Measurements from ENCODE around the gene MED12L. TPM values are rescaled to one million over a fixed set of nuclear protein-coding genes. Genes with fewer than 3 reads are reported as not detected.

The MED12L gene
- total RNA-seq, 1 donor from 2014 or later, result 0.49 TPM

- no peak for ATAC-seq
- intact Hi-C loops (cut with DNase I), result loop anchor here (2.0 kb wide), 1 partner anchor 403 kb away; no protein-coding TSS in a partner anchor
- no peak for DNase-seq (ENCODE audit: missing footprints)
These were observed 352.4 kb downstream of the MED12L start for GRCh38 chr3:151437906-151438305.

GRCh38 chr3:151439652-151440125 lies 354.2 kb downstream of the MED12L start:
- peak; percentile 76 for ATAC-seq
- no peak for DNase-seq (ENCODE audit: missing footprints)
- intact Hi-C loops (cut with DNase I), result loop anchor here (2.0 to 10.0 kb wide), 3 partner anchors 115 to 401 kb away; no protein-coding TSS in a partner anchor

GRCh38 chr3:151440940-151441339 lies 355.5 kb downstream of the MED12L start:
- no peak for ATAC-seq
- intact Hi-C loops (cut with DNase I), result loop anchor here (10.0 kb wide), 2 partner anchors 114 to 214 kb away; no protein-coding TSS in a partner anchor
- DNase-seq (ENCODE audit: missing footprints), result no peak

DNA sequence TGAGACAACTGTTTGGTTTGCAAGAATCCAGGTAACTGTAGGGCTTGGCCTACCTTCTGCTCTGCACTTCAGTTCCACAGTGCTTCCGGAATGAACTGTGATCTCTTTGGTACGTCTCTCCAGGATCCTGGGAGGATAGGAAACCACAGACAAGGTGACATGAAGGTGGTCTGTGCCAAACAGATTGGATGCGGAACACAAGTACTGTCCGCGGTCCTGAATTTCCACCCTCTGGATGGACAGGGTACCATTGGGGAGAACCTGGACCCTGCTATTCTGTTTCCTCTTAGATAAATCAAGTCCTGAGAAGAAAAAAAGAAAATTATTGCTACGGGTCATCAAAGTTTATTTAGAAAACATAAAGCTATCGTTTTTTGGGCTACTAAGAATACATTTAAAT lies 358.1 kb downstream of the MED12L start:
- DNase-seq (ENCODE audit: missing footprints) (no peak), ATAC-seq (no peak)
- intact Hi-C loops (cut with DNase I), result loop anchor here (10.0 kb wide), 2 partner anchors 111 to 211 kb away; no protein-coding TSS in a partner anchor

GRCh38 chr3:151445273-151446001 lies 360.0 kb downstream of the MED12L start:
- no peak for DNase-seq (ENCODE audit: missing footprints)
- intact Hi-C loops (cut with DNase I), result loop anchor here (10.0 kb wide), 2 partner anchors 109 to 209 kb away; no protein-coding TSS in a partner anchor
- ATAC-seq, result peak; percentile 69

DNA sequence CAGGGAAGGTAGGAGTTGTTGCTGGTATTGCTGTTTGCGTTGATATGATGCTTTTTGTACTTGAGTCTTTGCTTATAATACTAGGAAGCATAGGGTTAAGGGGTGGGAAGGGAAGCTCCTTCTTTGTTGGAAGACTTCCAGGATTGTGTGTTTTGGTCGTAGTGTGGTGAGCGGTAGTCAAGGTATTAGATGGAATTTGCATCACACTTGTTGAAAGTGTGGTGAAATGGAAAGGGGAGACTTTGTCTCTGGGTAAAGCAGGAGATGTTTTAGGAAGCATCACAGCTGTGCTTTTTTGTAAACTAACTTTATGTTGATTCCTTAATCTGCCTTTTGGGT lies 360.5 kb downstream of the MED12L start:
- DNase-seq (ENCODE audit: missing footprints) (no peak), ATAC-seq (no peak)
- intact Hi-C loops (cut with DNase I), result loop anchor here (10.0 kb wide), 2 partner anchors 109 to 209 kb away; no protein-coding TSS in a partner anchor

GRCh38 chr3:151452368-151452767 lies 366.9 kb downstream of the MED12L start:
- intact Hi-C loops (cut with DNase I), result no loop called here
- DNase-seq (ENCODE audit: missing footprints), result no peak
- no peak for ATAC-seq

DNA sequence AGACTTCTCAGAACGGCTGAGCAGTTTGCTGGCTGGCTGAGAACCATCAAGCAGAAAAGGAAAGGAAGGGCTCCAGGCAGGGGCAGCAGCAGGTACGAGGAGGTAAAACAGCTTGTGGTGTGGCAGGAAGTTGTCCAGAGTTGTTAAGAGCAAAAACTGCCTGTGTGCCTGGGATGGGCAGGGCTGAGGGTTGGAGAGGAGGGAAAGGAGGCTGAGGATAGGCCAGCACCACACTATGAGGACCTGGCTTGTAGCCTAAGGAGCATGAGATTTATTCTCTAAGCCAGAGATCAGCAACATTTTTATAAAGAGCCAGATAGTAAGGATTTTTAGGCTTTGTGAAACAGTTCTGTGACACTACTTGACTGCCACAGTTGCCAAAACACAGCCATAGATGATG lies 367.4 kb downstream of the MED12L start:
- ATAC-seq (no peak), DNase-seq (ENCODE audit: missing footprints) (no peak)
- intact Hi-C loops (cut with DNase I), result no loop called here

DNA sequence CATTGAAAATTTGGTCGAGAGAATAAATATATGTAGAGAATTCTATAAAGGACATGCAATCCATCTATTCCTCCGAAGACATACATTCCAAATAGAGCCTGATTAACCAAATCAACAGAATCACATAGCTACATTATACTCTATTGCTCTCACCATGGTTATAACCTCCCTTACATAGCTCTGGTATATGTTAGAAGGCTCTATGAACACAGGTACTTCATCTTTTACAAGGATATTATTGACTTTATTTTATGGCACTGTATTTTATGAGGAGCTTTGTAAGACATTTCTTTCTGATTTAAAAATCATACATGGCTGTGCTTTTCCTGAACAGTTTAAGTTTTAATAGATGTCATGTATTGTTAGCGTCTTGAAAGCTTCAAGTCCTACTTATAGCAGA lies 370.6 kb downstream of the MED12L start:
- DNase-seq (ENCODE audit: missing footprints), result no peak
- intact Hi-C loops (cut with DNase I), result no loop called here
- ATAC-seq, result no peak

DNA sequence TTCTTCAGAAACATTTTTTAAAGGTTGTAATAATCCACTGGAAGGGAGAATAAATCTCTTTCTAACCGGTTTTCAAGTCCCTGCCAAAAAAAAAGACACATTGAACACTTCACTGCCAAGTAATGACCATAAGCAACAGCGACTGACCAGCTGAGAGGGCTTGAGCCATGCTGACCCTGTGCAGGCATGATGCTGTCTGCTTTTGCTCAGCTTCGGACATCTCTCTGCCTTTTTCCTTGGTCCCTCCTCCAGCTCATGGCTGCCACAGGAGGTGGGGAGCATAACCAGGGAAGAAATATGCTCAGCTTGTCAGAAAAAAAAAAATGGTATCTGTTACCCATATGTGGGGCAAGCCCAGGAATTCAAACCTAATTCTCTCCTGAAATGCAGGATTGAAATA lies 373.9 kb downstream of the MED12L start:
- intact Hi-C loops (cut with DNase I), result no loop called here
- ATAC-seq, result peak; percentile 80
- DNase-seq (ENCODE audit: missing footprints), result no peak

GRCh38 chr3:151460228-151460627 lies 374.8 kb downstream of the MED12L start:
- DNase-seq (ENCODE audit: missing footprints) (no peak), ATAC-seq (no peak)
- intact Hi-C loops (cut with DNase I), result no loop called here

DNA sequence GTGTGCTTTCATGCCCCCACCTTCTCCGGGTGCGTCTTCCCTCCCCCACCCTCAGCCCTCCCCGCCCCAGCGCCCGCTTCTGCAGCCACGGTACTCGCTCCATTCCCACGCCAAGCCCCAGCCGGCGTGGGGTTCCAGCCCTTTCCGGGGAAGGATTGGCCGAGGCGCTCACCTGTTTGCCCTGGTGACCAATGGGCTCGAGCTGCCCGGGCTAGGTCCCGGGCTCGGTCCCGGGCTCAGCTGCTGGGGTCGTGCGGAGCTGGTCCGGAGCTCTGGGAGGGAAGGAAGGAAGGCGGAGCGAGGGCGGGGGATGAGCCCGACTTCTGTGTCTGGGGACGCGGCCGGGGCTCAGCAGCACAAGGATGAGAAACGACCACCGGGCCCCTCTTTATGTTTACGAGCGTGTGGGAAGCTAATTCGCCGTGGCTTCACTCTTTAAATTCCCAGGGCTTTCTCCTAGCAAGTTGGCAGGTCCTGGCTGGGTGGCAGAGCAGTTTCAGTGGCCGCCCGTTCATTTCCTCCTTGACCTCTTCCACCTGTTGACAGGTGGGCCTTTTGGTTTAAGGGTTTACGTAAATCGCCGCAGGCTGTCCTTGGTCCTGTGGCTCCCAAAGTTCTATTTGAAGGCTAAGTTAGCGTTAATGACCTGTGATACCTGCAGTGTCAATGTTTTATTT lies 375.4 kb downstream of the MED12L start, which contains the start of gene IGSF10:
Gene IGSF10, minus strand, starts transcription at position 288 of the 677 bp plus-strand sequence. CDS start 2,352 bp downstream, outside the sequence.
- ATAC-seq (peak; percentile 65), DNase-seq (ENCODE audit: missing footprints) (peak; percentile 77)
- intact Hi-C loops (cut with DNase I), result no loop called here

DNA sequence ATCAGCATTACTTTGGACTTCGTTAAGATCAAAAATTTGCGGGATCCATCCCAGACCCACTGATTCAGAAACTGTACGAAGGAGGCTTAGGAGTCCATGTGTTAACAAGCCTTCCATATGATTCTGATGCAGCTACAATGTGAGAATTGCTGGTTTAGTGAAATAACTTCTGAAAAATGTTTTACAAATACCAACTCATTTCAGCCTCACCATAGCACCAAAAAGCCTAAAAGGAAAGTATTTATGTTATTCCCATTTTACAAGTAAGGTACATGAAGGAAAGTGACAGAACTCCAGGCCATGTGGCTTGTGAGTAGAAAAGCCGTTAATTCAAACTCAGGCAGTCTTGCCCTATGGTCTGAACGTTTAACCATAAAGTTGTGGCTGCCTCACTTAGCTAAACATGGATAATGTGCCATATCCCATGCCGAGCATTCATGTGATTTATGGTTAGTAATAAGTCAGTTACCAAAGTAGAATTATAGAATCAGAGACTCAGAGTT lies 376.9 kb downstream of the MED12L start:
- ATAC-seq, result no peak
- DNase-seq (ENCODE audit: missing footprints), result no peak
- intact Hi-C loops (cut with DNase I), result no loop called here

DNA sequence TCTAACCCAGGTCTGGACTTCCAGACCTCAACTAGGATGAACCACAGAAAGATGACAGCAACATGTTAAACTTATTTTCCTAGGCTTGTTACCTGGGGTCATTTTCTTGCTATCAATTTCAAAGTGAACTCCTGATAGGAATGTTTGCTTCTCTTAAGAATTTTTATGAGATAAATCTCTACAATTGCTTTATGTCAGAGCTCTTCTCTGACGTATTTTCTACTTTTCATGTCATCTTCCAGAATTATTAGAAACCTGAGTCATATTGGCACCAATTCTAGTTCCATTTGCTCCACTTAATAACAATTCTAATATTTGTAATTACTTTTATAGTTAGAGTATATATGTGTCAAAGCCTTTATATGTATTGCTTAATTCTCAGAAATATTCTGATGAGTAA lies 377.5 kb downstream of the MED12L start:
- intact Hi-C loops (cut with DNase I), result no loop called here
- DNase-seq (ENCODE audit: missing footprints) (no peak), ATAC-seq (no peak)

- intact Hi-C loops (cut with DNase I), result loop anchor here (5.0 kb wide), 1 partner anchor 370 kb away; no protein-coding TSS in a partner anchor
- no peak for ATAC-seq
These were observed 381.6 kb downstream of the MED12L start for GRCh38 chr3:151467069-151467468.

GRCh38 chr3:151468284-151468917 lies 382.9 kb downstream of the MED12L start:
- intact Hi-C loops (cut with DNase I), result loop anchor here (2.0 to 5.0 kb wide), 2 partner anchors 369 to 450 kb away; no protein-coding TSS in a partner anchor
- DNase-seq (ENCODE audit: missing footprints), result no peak
- ATAC-seq, result peak; percentile 63

More at GRCh38 chr3:151467069-151467468, 381.6 kb downstream of the MED12L start:
- DNase-seq (ENCODE audit: missing footprints), result no peak

- DNase-seq (ENCODE audit: missing footprints), result peak; percentile 34
- peak; percentile 20 for ATAC-seq
- intact Hi-C loops (cut with DNase I), result no loop called here
These were observed 391.0 kb downstream of the MED12L start for GRCh38 chr3:151476344-151477018.

DNA sequence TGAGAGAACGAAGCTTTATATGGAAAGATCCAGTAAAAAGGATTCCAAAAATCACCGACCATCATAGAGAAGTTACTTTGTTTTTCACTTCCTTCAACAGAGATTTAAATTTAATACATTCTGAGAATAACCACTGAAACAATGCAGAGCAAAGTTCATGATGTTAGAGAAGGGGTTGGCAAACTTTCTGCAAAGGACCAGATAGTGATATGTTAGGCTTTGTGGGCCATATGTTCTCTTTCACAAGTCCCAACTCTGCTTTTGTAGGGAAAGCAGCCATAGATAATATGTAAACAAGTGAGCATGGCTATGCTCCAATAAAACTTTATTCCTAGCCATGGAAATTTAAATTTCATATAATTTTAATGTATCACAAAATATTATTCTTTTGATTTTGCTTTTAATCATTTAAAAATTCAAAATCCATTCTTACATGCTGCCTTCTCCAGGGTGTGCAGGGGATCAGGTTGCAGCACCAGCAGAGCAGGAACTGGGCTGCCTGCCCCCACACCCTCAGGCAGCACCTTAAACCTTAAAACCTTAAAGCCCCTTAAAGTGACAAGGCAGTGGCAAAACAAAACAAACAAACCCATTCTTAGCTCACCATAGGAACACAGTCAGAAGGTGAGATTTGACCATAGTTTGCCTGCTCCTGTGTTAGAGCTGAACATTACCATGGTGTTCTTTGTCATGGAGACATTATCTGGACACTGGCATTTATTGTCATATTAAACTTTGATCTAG lies 392.3 kb downstream of the MED12L start:
- intact Hi-C loops (cut with DNase I), result no loop called here
- DNase-seq (ENCODE audit: missing footprints) (no peak), ATAC-seq (no peak)
